Muscle of arm (tissue), 12 donors: ENCODE measurements around the gene ASAH2. TPM values are rescaled to one million over a fixed set of nuclear protein-coding genes. Genes with fewer than 3 reads are reported as not detected.

ENCODE experiments used
- polyA plus RNA-seq, 12 donors: library from polyadenylated mRNA; unstranded; fragments of 120-200 nt; gene quantifications; one replicate each; pipeline ENCODE4 v1.2.1, GENCODE V29; 2013; ENCODE audit not compliant: insufficient read length in 12 of 12

Gene ASAH2
- polyA plus RNA-seq, 12 donors = 0.31 to 3.6 (median 1.0) TPM; not detected in 2

Other genes starting within 250 kb of the ASAH2 start
- 10 to 100 TPM in 11 of 12 donors, not detected in 1; 21.3 to 55.9 (median 32.3) TPM for gene WASHC2A, start 183.6 kb downstream of the ASAH2 start, polyA plus RNA-seq